GM12878 (cell line): ENCODE data around the gene ZNF804A. TPM values are rescaled to one million over a fixed set of nuclear protein-coding genes. Genes with fewer than 3 reads are reported as not detected.

ENCODE experiments used
- CUX1 ChIP-seq: IDR thresholded peaks from 2 replicates; pipeline ENCODE4 v1.6.1; 2012; ENCODE audit warnings: improper control_type of control experiment, low read depth, low read length; ENCODE audit not compliant: insufficient replicate concordance
- HCFC1 ChIP-seq: fragments of 150-350 bp; IDR thresholded peaks from 2 replicates; pipeline ENCODE4 v1.6.1; 2014; ENCODE audit warnings: low read length
- polyA plus RNA-seq, 11 experiments: library from polyadenylated mRNA; depleted of rRNA in 4 of 11; unstranded in 6 of 11; stranded (reverse) in 5 of 11; fragments of >200 nt; fragmentation: Nextera tagmentation in 4 of 11; fragmentation: Illumina TruSeq in 1 of 11; extraction: Ambion mirVana in 4 of 11; extraction: Trizol in 1 of 11; gene quantifications; 1 replicate in 1 of 11; 2 replicates in 10 of 11; pipeline versions ENCODE4 v1.2.1 to v1.2.3, GENCODE V29; 2011 to 2016; ENCODE audit warnings: inconsistent platforms in 2 of 11, missing spikeins in 2 of 11, low read depth in 1 of 11
- total RNA-seq, 4 experiments: library from RNA; depleted of rRNA in 3 of 4; stranded (reverse); fragments of >200 nt in 3 of 4; fragmentation: Illumina TruSeq in 1 of 4; extraction: Trizol in 1 of 4; gene quantifications; 2 replicates each; pipeline versions ENCODE4 v1.2.1 to v1.2.3, GENCODE V29; 2013 to 2021
- TF ChIP-seq, protein P1 (sequence below): IDR thresholded peaks from 2 replicates; pipeline ENCODE4 v1.6.1; 2011; ENCODE audit warnings: borderline replicate concordance, low read depth, mild to moderate bottlenecking, moderate library complexity, mixed read lengths, low read length; ENCODE audit not compliant: insufficient read depth; ENCODE audit errors: extremely low read length
- TF ChIP-seq, protein P2 (sequence below): fragments of 450-650 bp; formaldehyde crosslinking; IDR thresholded peaks from 2 replicates; pipeline ENCODE4 v1.4.0; 2022; ENCODE audit warnings: mild to moderate bottlenecking, moderate library complexity

The ZNF804A gene
- total and polyA plus RNA-seq, 10 of the 15 experiments (the other 5 are each of a cell fraction or from before 2014, with no cell fraction given) = 0.19 to 2.3 (median 1.4) TPM

DNA sequence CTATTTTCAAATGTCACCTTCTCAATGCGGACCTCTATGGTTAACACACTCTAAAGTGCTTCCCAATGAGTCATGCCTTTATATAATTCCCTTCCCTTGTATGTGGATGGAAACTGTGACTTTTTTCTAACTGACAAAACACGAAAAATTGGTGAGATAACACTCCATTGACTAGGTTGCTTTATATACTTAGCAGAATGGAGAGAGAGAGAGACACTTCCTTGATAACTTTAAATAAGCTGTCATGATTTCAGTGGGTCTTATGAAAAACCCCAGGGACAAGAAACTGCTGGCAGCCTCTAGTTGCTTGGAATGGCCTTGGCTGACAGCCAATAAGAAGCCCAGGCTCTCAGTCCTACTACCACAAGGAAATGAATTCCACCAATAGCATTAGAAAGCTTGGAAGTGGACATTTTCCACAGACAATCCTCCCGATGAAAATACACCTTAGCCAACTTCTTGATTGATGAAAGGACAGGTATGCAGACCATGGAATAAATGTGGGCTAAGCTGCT, 322.2 kb downstream of the ZNF804A start (continued):
- TF ChIP-seq, protein P1, sequence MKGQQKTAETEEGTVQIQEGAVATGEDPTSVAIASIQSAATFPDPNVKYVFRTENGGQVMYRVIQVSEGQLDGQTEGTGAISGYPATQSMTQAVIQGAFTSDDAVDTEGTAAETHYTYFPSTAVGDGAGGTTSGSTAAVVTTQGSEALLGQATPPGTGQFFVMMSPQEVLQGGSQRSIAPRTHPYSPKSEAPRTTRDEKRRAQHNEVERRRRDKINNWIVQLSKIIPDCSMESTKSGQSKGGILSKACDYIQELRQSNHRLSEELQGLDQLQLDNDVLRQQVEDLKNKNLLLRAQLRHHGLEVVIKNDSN = no peak
- TF ChIP-seq, protein P2, sequence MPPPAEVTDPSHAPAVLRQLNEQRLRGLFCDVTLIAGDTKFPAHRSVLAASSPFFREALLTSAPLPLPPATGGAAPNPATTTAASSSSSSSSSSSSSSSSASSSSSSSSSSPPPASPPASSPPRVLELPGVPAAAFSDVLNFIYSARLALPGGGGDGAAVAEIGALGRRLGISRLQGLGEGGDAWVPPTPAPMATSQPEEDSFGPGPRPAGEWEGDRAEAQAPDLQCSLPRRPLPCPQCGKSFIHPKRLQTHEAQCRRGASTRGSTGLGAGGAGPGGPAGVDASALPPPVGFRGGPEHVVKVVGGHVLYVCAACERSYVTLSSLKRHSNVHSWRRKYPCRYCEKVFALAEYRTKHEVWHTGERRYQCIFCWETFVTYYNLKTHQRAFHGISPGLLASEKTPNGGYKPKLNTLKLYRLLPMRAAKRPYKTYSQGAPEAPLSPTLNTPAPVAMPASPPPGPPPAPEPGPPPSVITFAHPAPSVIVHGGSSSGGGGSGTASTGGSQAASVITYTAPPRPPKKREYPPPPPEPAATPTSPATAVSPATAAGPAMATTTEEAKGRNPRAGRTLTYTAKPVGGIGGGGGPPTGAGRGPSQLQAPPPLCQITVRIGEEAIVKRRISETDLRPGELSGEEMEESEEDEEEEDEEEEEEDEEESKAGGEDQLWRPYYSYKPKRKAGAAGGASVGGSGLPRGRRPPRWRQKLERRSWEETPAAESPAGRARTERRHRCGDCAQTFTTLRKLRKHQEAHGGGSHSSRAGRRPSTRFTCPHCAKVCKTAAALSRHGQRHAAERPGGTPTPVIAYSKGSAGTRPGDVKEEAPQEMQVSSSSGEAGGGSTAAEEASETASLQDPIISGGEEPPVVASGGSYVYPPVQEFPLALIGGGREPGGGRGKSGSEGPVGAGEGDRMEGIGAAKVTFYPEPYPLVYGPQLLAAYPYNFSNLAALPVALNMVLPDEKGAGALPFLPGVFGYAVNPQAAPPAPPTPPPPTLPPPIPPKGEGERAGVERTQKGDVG = no peak
- TF ChIP-seq HCFC1 = no peak
- no peak for TF ChIP-seq CUX1
